Sigmoid colon (tissue), 4 donors: ENCODE data around the gene TBC1D19.

Source experiments
- CTCF ChIP-seq, 4 experiments: fragments of 450-650 bp in 3 of 4; fragments of 200-600 bp in 1 of 4; IDR thresholded peaks; one replicate each; pipeline ENCODE4 v1.5.1; 2016 to 2019; ENCODE audit warnings: antibody characterized with exemption in 4 of 4, mild to moderate bottlenecking in 3 of 4, moderate library complexity in 2 of 4
- POLR2AphosphoS5 ChIP-seq, 4 donors: sonication (generic); formaldehyde crosslinking; IDR thresholded peaks; one replicate each; pipeline ENCODE4 v1.6.1; 2017; ENCODE audit warnings: antibody characterized with exemption in 4 of 4

DNA sequence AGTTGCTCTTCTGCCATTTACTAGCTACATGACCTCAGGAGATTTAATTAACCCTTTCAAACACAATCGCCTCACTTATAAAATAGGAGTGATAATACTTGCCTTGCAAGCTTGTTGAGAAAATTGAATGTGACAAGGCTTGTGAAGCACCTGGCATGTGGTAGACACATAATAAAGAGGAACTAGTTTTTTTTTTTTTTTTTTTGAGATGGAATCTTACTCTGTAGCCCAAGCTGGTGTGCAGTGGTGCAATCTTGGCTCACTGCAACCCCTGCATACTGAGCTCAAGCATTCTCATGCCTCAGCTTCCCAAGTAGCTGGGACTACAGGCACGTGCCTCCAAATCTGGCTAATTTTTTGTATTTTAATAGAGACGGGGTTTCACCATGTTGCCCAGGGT lies 203.0 kb downstream of the TBC1D19 start:
- no peak for TF ChIP-seq CTCF (IDR thresholded peaks at IDR 0.05)
- no peak for TF ChIP-seq POLR2AphosphoS5 (IDR thresholded peaks at IDR 0.05)
